NCI-H82 (cell line): ENCODE data around the gene RASGRP2.

Source experiments
- DNase-seq: peaks from one replicate; lab custom pipeline; 2025; lab: John Stamatoyannopoulos, UW

RASGRP2 gene

GRCh38 chr11:64770120-64770519 is 26.2 kb upstream of the RASGRP2 start:
- DNase-seq = no peak

GRCh38 chr11:64769283-64769682 is 25.3 kb upstream of the RASGRP2 start:
- DNase-seq = no peak

- no peak for DNase-seq
Measured at GRCh38 chr11:64768300-64768694, 24.4 kb upstream of the RASGRP2 start.

GRCh38 chr11:64767344-64768299 is 23.7 kb upstream of the RASGRP2 start:
- DNase-seq = peak; percentile 77

GRCh38 chr11:64766881-64767280 is 22.9 kb upstream of the RASGRP2 start:
- DNase-seq = no peak

- no peak for DNase-seq
Measured at GRCh38 chr11:64765851-64766665, 22.1 kb upstream of the RASGRP2 start.

- DNase-seq = no peak
Measured at GRCh38 chr11:64765291-64765850, 21.4 kb upstream of the RASGRP2 start.

- no peak for DNase-seq
Measured at GRCh38 chr11:64764753-64765152, 20.8 kb upstream of the RASGRP2 start.

GRCh38 chr11:64764040-64764611 is 20.2 kb upstream of the RASGRP2 start:
- DNase-seq = no peak

- DNase-seq = no peak
Measured at GRCh38 chr11:64763526-64764039, 19.6 kb upstream of the RASGRP2 start.

- DNase-seq = peak; percentile 29
Measured at GRCh38 chr11:64762674-64763525, 19.0 kb upstream of the RASGRP2 start.

GRCh38 chr11:64762277-64762673 is 18.3 kb upstream of the RASGRP2 start:
- DNase-seq = no peak

GRCh38 chr11:64760759-64761420 is 16.9 kb upstream of the RASGRP2 start:
- DNase-seq = no peak

GRCh38 chr11:64759722-64760719 is 16.1 kb upstream of the RASGRP2 start, which contains the start of gene PYGM:
PYGM (minus strand) TSS chr11:64759974; CDS start chr11:64759898, 76 bp downstream.
- peak; percentile 75 for DNase-seq

GRCh38 chr11:64759131-64759721 is 15.3 kb upstream of the RASGRP2 start:
- DNase-seq = no peak

- DNase-seq = no peak
Measured at GRCh38 chr11:64758330-64759079, 14.6 kb upstream of the RASGRP2 start.

- no peak for DNase-seq
Measured at GRCh38 chr11:64757549-64758329, 13.8 kb upstream of the RASGRP2 start.
